Measurements from ENCODE around the gene DBH. TPM values are rescaled to one million over a fixed set of nuclear protein-coding genes. Genes with fewer than 3 reads are reported as not detected.
A peak's percentile ranks its signal among the peaks of the same experiment; 100 is the strongest.
"Not testable (repeated sequence)": the region's sequence is repeated elsewhere in the genome, so short reads cannot be mapped to it uniquely, and the experiment has no call there.

The DBH gene
- total RNA-seq, 2 donors from 2014 or later = not detected

GRCh38 chr9:133618726-133619125, 17.4 kb upstream of the DBH start:
- H3K27me3 Mint-ChIP-seq (ENCODE audit: low read depth) = no peaks in the 10 kb centered on the region
- DNase-seq (no peak), ATAC-seq (replicated peaks in 1 of 2) (no peak)
- no peak overlapping the region for H3K27ac Mint-ChIP-seq
- no peaks in the 10 kb centered on the region for H3K9me3 Mint-ChIP-seq
- no peaks in the 10 kb centered on the region for H3K36me3 Mint-ChIP-seq (ENCODE audit: insufficient read depth in 2 of 2)
- H3K4me1 Mint-ChIP-seq (ENCODE audit: low read depth) = peaks cover 33% of the 10 kb centered on the region
- H3K4me3 Mint-ChIP-seq = no peak overlapping the region

- no peak overlapping the region for H3K27ac Mint-ChIP-seq
- H3K36me3 Mint-ChIP-seq (ENCODE audit: insufficient read depth in 2 of 2) = no peaks in the 10 kb centered on the region
- no peaks in the 10 kb centered on the region for H3K9me3 Mint-ChIP-seq
- H3K4me3 Mint-ChIP-seq = peak overlapping the region; percentile 5 to 32
- peak; percentile 60 to 61 for ATAC-seq (replicated peaks in 1 of 2)
- no peaks in the 10 kb centered on the region for H3K27me3 Mint-ChIP-seq (ENCODE audit: low read depth)
- DNase-seq = peak; percentile 32 to 42
- peaks cover 33% of the 10 kb centered on the region for H3K4me1 Mint-ChIP-seq (ENCODE audit: low read depth)
Measured at GRCh38 chr9:133619791-133620190, 16.4 kb upstream of the DBH start.

GRCh38 chr9:133621725-133622267, 14.4 kb upstream of the DBH start:
- ATAC-seq (replicated peaks in 1 of 2) (no peak), DNase-seq (no peak)
- Mint-ChIP-seq H3K9me3 (peaks cover 6 to 9% of the 10 kb centered on the region in 2 donors), H3K27ac (no peak overlapping the region), H3K4me1 (ENCODE audit: low read depth) (peaks cover 33% of the 10 kb centered on the region), H3K27me3 (ENCODE audit: low read depth) (no peaks in the 10 kb centered on the region), H3K4me3 (no peak overlapping the region), H3K36me3 (ENCODE audit: insufficient read depth in 2 of 2) (peaks cover 3% of the 10 kb centered on the region in 2 donors)

GRCh38 chr9:133622555-133622954, 13.6 kb upstream of the DBH start:
- no peak overlapping the region for H3K27ac Mint-ChIP-seq
- H3K4me3 Mint-ChIP-seq = no peak overlapping the region
- peaks cover 33% of the 10 kb centered on the region for H3K4me1 Mint-ChIP-seq (ENCODE audit: low read depth)
- no peak for ATAC-seq (replicated peaks in 1 of 2)
- no peak for DNase-seq
- H3K36me3 Mint-ChIP-seq (ENCODE audit: insufficient read depth in 2 of 2) = peaks cover 3 to 5% of the 10 kb centered on the region in 2 donors
- peaks cover 9 to 10% of the 10 kb centered on the region in 2 donors for H3K9me3 Mint-ChIP-seq
- H3K27me3 Mint-ChIP-seq (ENCODE audit: low read depth) = no peaks in the 10 kb centered on the region

GRCh38 chr9:133626008-133626407, 10.2 kb upstream of the DBH start:
- not testable (repeated sequence) for H3K27me3 Mint-ChIP-seq (ENCODE audit: low read depth); DNase-seq; H3K36me3 Mint-ChIP-seq (ENCODE audit: insufficient read depth in 2 of 2); H3K4me3 Mint-ChIP-seq; H3K9me3 Mint-ChIP-seq; ATAC-seq (replicated peaks in 1 of 2); H3K27ac Mint-ChIP-seq
- H3K4me1 Mint-ChIP-seq (ENCODE audit: low read depth) = peaks cover 17% of the 10 kb centered on the region

GRCh38 chr9:133627341-133627740, 8.8 kb upstream of the DBH start:
- Mint-ChIP-seq H3K36me3 (ENCODE audit: insufficient read depth in 2 of 2) (peaks cover 3 to 5% of the 10 kb centered on the region in 2 donors), H3K4me1 (ENCODE audit: low read depth) (peaks cover 4% of the 10 kb centered on the region), H3K27me3 (ENCODE audit: low read depth) (no peaks in the 10 kb centered on the region), H3K27ac (no peak overlapping the region), H3K9me3 (peaks cover 9 to 10% of the 10 kb centered on the region in 2 donors), H3K4me3 (no peak overlapping the region)
- DNase-seq = no peak
- no peak for ATAC-seq (replicated peaks in 1 of 2)

- Mint-ChIP-seq H3K4me1 (ENCODE audit: low read depth) (no peaks in the 10 kb centered on the region), H3K36me3 (ENCODE audit: insufficient read depth in 2 of 2) (peaks cover 3 to 5% of the 10 kb centered on the region in 2 donors), H3K27me3 (ENCODE audit: low read depth) (no peaks in the 10 kb centered on the region), H3K9me3 (peaks cover 9 to 10% of the 10 kb centered on the region in 2 donors), H3K4me3 (no peak overlapping the region), H3K27ac (no peak overlapping the region)
- ATAC-seq (replicated peaks in 1 of 2) = no peak
- no peak for DNase-seq
Measured at GRCh38 chr9:133628766-133629165, 7.4 kb upstream of the DBH start.

GRCh38 chr9:133629221-133630110, 6.7 kb upstream of the DBH start:
- DNase-seq (no peak), ATAC-seq (replicated peaks in 1 of 2) (no peak)
- Mint-ChIP-seq H3K9me3 (peaks cover 9 to 10% of the 10 kb centered on the region in 2 donors), H3K36me3 (ENCODE audit: insufficient read depth in 2 of 2) (peaks cover 3 to 5% of the 10 kb centered on the region in 2 donors), H3K27ac (no peak overlapping the region), H3K4me1 (ENCODE audit: low read depth) (no peaks in the 10 kb centered on the region), H3K27me3 (ENCODE audit: low read depth) (no peaks in the 10 kb centered on the region), H3K4me3 (no peak overlapping the region)

- H3K4me1 Mint-ChIP-seq (ENCODE audit: low read depth) = no peaks in the 10 kb centered on the region
Measured at GRCh38 chr9:133631111-133631510, 5.1 kb upstream of the DBH start.

GRCh38 chr9:133632806-133633680, 3.1 kb upstream of the DBH start:
- Mint-ChIP-seq H3K36me3 (ENCODE audit: insufficient read depth in 2 of 2) (no peaks in the 10 kb centered on the region), H3K9me3 (no peaks in the 10 kb centered on the region), H3K27me3 (ENCODE audit: low read depth) (no peaks in the 10 kb centered on the region), H3K27ac (no peak overlapping the region), H3K4me3 (no peak overlapping the region), H3K4me1 (ENCODE audit: low read depth) (no peaks in the 10 kb centered on the region)
- DNase-seq = no peak
- no peak for ATAC-seq (replicated peaks in 1 of 2)

More at GRCh38 chr9:133631111-133631510, 5.1 kb upstream of the DBH start:
- peaks cover 7 to 9% of the 10 kb centered on the region in 2 donors for H3K9me3 Mint-ChIP-seq
- DNase-seq (no peak), ATAC-seq (replicated peaks in 1 of 2) (no peak)
- no peaks in the 10 kb centered on the region for H3K27me3 Mint-ChIP-seq (ENCODE audit: low read depth)
- H3K4me3 Mint-ChIP-seq = no peak overlapping the region
- no peak overlapping the region for H3K27ac Mint-ChIP-seq
- H3K36me3 Mint-ChIP-seq (ENCODE audit: insufficient read depth in 2 of 2) = peaks cover 3 to 5% of the 10 kb centered on the region in 2 donors

- Mint-ChIP-seq H3K4me3 (no peak overlapping the region), H3K36me3 (ENCODE audit: insufficient read depth in 2 of 2) (no peaks in the 10 kb centered on the region), H3K9me3 (no peaks in the 10 kb centered on the region), H3K27me3 (ENCODE audit: low read depth) (no peaks in the 10 kb centered on the region), H3K4me1 (ENCODE audit: low read depth) (no peaks in the 10 kb centered on the region), H3K27ac (no peak overlapping the region)
- DNase-seq = no peak
- no peak for ATAC-seq (replicated peaks in 1 of 2)
Measured at GRCh38 chr9:133633681-133634080, 2.5 kb upstream of the DBH start.

- Mint-ChIP-seq H3K4me1 (ENCODE audit: low read depth) (no peaks in the 10 kb centered on the region), H3K27me3 (ENCODE audit: low read depth) (no peaks in the 10 kb centered on the region), H3K36me3 (ENCODE audit: insufficient read depth in 2 of 2) (no peaks in the 10 kb centered on the region), H3K9me3 (no peaks in the 10 kb centered on the region), H3K4me3 (no peak overlapping the region), H3K27ac (no peak overlapping the region)
- ATAC-seq (replicated peaks in 1 of 2) (no peak), DNase-seq (no peak)
Measured at GRCh38 chr9:133634081-133634691, 2.0 kb upstream of the DBH start.

All from activated T-cell treated with anti-CD3 and anti-CD28 coated beads, Interleukin-2, amount 50 U/mL, for 72 hours (primary cell).